ENCODE data around the gene NOP9.
"Not testable (repeated sequence)": the region's sequence is repeated elsewhere in the genome, so short reads cannot be mapped to it uniquely, and the experiment has no call there.

The NOP9 gene

DNA sequence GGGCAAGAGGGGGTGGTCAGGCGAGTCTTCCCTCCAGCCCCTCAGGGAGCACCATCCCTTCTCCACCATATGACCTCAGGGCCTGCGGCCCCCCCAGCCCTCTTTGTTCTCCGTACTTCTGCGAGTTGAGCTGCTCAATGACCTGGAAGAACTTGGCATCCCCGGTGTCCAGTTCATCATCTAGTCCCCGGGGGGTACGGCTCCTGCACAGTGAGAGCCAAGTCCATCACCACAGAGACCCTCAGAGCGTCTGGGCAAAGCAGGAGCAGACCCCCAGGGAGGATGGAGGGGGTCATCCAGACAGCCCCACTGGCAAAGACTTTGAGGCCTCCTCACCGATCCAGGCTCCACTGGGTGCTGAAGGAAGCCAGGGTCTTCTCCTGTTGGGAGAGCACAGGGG is 26.3 kb downstream of the NOP9 start:
- Histone ChIP-seq H3F3A (ENCODE audit: insufficient read depth) (no peaks in the 10 kb centered on the region), H3K79me2 (ENCODE audit: insufficient read depth, low read length) (no peaks in the 10 kb centered on the region), H2AFZ (ENCODE audit: low read depth, low read length, severe bottlenecking) (no peak overlapping the region), H4K20me1 (ENCODE audit: low read depth, low read length) (no peaks in the 10 kb centered on the region), H3K4me3 (ENCODE audit: insufficient read depth, low read length, poor library complexity, severe bottlenecking) (no peak overlapping the region), H3K9me2 (replicated peaks; ENCODE audit: insufficient read depth, low read length) (no peaks in the 10 kb centered on the region), H3K36me3 (ENCODE audit: low read length) (no peaks in the 10 kb centered on the region), H3K9me3 (ENCODE audit: insufficient read depth, low read length) (no peaks in the 10 kb centered on the region), H3K9ac (ENCODE audit: low read length) (no peak overlapping the region), H3K4me2 (ENCODE audit: low read depth, low read length, poor library complexity, severe bottlenecking) (no peak overlapping the region), H3K27ac (ENCODE audit: low read depth, low read length) (no peak overlapping the region), H3K27me3 (ENCODE audit: low read length) (no peaks in the 10 kb centered on the region)
- no peak for TF ChIP-seq EZH2phosphoT487 (conservative IDR thresholded peaks at IDR 0.05; ENCODE audit: low read length)
- TF ChIP-seq CTCF (IDR thresholded peaks at IDR 0.05; ENCODE audit: insufficient read depth, low read length, poor library complexity, severe bottlenecking), result no peak

DNA sequence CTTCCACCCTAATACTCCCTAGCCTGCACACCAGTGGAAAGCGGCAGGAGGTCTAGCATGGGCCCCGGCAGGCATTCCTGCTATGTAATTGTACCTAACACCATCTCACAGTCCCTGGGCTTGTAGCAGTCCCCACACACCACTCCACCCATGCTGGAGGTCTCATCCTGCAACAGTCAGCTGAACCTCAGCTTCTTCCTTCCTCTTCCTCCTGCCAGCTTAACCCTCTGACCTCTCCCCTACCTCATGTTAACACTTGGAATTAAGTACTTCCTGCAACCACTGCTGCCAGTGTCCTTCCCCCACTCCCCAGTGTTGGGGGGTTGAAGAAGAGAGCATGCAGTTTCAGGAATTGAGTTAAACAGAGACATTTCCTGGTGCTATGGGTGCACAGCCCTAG is 27.7 kb downstream of the NOP9 start:
- Histone ChIP-seq H3K4me2 (ENCODE audit: low read depth, low read length, poor library complexity, severe bottlenecking) (no peak overlapping the region), H3K27me3 (ENCODE audit: low read length) (no peaks in the 10 kb centered on the region), H3K9me3 (ENCODE audit: insufficient read depth, low read length) (no peaks in the 10 kb centered on the region), H3K4me3 (ENCODE audit: insufficient read depth, low read length, poor library complexity, severe bottlenecking) (no peak overlapping the region), H3K79me2 (ENCODE audit: insufficient read depth, low read length) (no peaks in the 10 kb centered on the region), H3K9ac (ENCODE audit: low read length) (no peak overlapping the region), H3K27ac (ENCODE audit: low read depth, low read length) (no peak overlapping the region), H3K36me3 (ENCODE audit: low read length) (no peaks in the 10 kb centered on the region), H3F3A (ENCODE audit: insufficient read depth) (no peaks in the 10 kb centered on the region), H2AFZ (ENCODE audit: low read depth, low read length, severe bottlenecking) (no peak overlapping the region), H4K20me1 (ENCODE audit: low read depth, low read length) (no peaks in the 10 kb centered on the region), H3K9me2 (replicated peaks; ENCODE audit: insufficient read depth, low read length) (no peaks in the 10 kb centered on the region)
- TF ChIP-seq EZH2phosphoT487 (conservative IDR thresholded peaks at IDR 0.05; ENCODE audit: low read length) (no peak), CTCF (IDR thresholded peaks at IDR 0.05; ENCODE audit: insufficient read depth, low read length, poor library complexity, severe bottlenecking) (no peak)

DNA sequence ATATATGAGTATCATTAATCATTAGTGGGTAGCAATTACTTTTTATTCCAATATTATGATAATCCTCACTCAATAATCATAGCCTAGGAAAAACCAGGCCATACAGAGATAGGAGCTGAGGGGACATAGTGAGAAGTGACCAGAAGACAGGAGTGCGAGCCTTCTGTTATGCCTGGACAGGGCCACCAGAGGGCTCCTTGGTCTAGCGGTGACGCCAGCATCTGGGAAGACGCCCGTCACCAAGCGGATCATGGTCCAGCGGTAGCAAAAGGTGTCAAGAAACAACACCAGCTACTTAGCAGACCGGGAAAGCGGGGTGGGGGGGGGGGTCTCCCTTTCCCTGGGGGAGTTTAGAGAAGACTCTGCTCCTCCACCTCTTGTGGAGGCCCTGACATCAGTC is 28.3 kb downstream of the NOP9 start:
- H3K9me3 ChIP-seq (ENCODE audit: insufficient read depth, low read length); H3K9ac ChIP-seq (ENCODE audit: low read length); H3K4me2 ChIP-seq (ENCODE audit: low read depth, low read length, poor library complexity, severe bottlenecking); H3K36me3 ChIP-seq (ENCODE audit: low read length); H3K79me2 ChIP-seq (ENCODE audit: insufficient read depth, low read length); H3F3A ChIP-seq (ENCODE audit: insufficient read depth); H3K27ac ChIP-seq (ENCODE audit: low read depth, low read length); H4K20me1 ChIP-seq (ENCODE audit: low read depth, low read length); H3K27me3 ChIP-seq (ENCODE audit: low read length); H3K4me3 ChIP-seq (ENCODE audit: insufficient read depth, low read length, poor library complexity, severe bottlenecking); H3K9me2 ChIP-seq (replicated peaks; ENCODE audit: insufficient read depth, low read length); H2AFZ ChIP-seq (ENCODE audit: low read depth, low read length, severe bottlenecking): not testable (repeated sequence)
- TF ChIP-seq CTCF (IDR thresholded peaks at IDR 0.05; ENCODE audit: insufficient read depth, low read length, poor library complexity, severe bottlenecking), result peak; percentile 19

All from SU-DHL-6 (cell line).